H1 (cell line): ENCODE data around the gene BATF3. TPM values are rescaled to one million over a fixed set of nuclear protein-coding genes. Genes with fewer than 3 reads are reported as not detected.

ENCODE experiments used
- CTCF ChIA-PET: fragments of 300-600 bp; sonication (Branson Sonifier 250); formaldehyde crosslinking; loops from one replicate; lab custom pipeline; 2021; ENCODE audit not compliant: partially characterized antibody; lab: Charles Lee
- POLR2A ChIA-PET: fragments of 300-600 bp; sonication (Branson Sonifier 250); formaldehyde crosslinking; loops from one replicate; lab custom pipeline; 2021; ENCODE audit warnings: inconsistent platforms; ENCODE audit not compliant: partially characterized antibody; lab: Charles Lee
- DNase-seq, 2 experiments: peaks; one replicate each; pipeline versions ENCODE4 v3.0.0 to v3.0.0-alpha.2; 2010 to 2022; ENCODE audit warnings: low spot score in 2 of 2, low read depth in 1 of 2, mixed read lengths in 1 of 2
- FAIRE-seq: peaks from 2 replicates; lab custom pipeline; 2011; peaks lifted over from hg19 to GRCh38; lab: Jason Lieb, UNC
- H2AFZ ChIP-seq: 2 replicates; pipeline ENCODE4 v1.8.1; 2012; ENCODE audit warnings: low read length, inconsistent platforms
- H2AK5ac ChIP-seq: 2 replicates; pipeline ENCODE4 v1.6.1; 2013; ENCODE audit warnings: low read depth, low read length
- H2BK120ac ChIP-seq: replicated peaks from 2 replicates; pipeline ENCODE3; 2013; ENCODE audit warnings: low read depth, low read length, inconsistent platforms
- H2BK12ac ChIP-seq: 2 replicates; pipeline ENCODE4 v1.6.1; 2013; ENCODE audit warnings: low read depth, low read length
- H2BK15ac ChIP-seq: 2 replicates; pipeline ENCODE4 v1.6.1; 2013; ENCODE audit warnings: low read length
- H2BK20ac ChIP-seq: 2 replicates; pipeline ENCODE4 v1.6.1; 2013; ENCODE audit warnings: low read length
- H2BK5ac ChIP-seq: 2 replicates; pipeline ENCODE4 v1.6.1; 2013; ENCODE audit warnings: low read depth, low read length
- H3K14ac ChIP-seq: 2 replicates; pipeline ENCODE4 v1.6.1; 2013; ENCODE audit warnings: inconsistent platforms; ENCODE audit not compliant: insufficient read length
- H3K18ac ChIP-seq: 2 replicates; pipeline ENCODE4 v1.6.1; 2013; ENCODE audit warnings: low read length; ENCODE audit errors: extremely low read depth
- H3K23ac ChIP-seq: 2 replicates; pipeline ENCODE4 v1.6.1; 2013; ENCODE audit warnings: inconsistent platforms; ENCODE audit not compliant: insufficient read length
- H3K23me2 ChIP-seq: 2 replicates; pipeline ENCODE4 v1.6.1; 2013; ENCODE audit warnings: low read depth, low read length
- H3K27ac ChIP-seq: 2 replicates; pipeline ENCODE4 v1.6.1; 2011; ENCODE audit warnings: low read depth, low read length, inconsistent platforms
- H3K27me3 ChIP-seq, 4 experiments: replicated peaks in 1 of 4; 1 replicate in 1 of 4; 2 replicates in 3 of 4; pipeline versions ENCODE4 v1.6.1 to v1.8.1; 2011 to 2013; ENCODE audit warnings: low read length in 3 of 4, mild to moderate bottlenecking in 3 of 4, inconsistent platforms in 2 of 4, mixed read lengths in 2 of 4, moderate library complexity in 1 of 4; ENCODE audit not compliant: control insufficient read depth in 3 of 4, insufficient read depth in 3 of 4; ENCODE audit errors: extremely low read depth in 1 of 4
- H3K36me3 ChIP-seq, 4 experiments: 2 replicates each; pipeline versions ENCODE4 v1.6.1 to v1.8.1; 2011 to 2013; ENCODE audit warnings: mild to moderate bottlenecking in 4 of 4, low read length in 3 of 4, moderate library complexity in 2 of 4, control low read depth in 1 of 4, inconsistent platforms in 1 of 4; ENCODE audit not compliant: insufficient read depth in 4 of 4, control insufficient read depth in 2 of 4
- H3K4ac ChIP-seq: replicated peaks from 2 replicates; pipeline ENCODE3; 2013; ENCODE audit warnings: low read length, low read depth, mixed read lengths, inconsistent platforms; ENCODE audit not compliant: insufficient read length
- H3K4me1 ChIP-seq, 4 experiments: replicated peaks in 1 of 4; 1 replicate in 1 of 4; 2 replicates in 3 of 4; pipeline versions ENCODE4 v1.6.1 to v1.8.1; 2011 to 2013; ENCODE audit warnings: low read length in 3 of 4, inconsistent platforms in 2 of 4, mixed read lengths in 1 of 4; ENCODE audit not compliant: insufficient read depth in 4 of 4, control insufficient read depth in 3 of 4
- H3K4me2 ChIP-seq, 2 experiments: 2 replicates each; pipeline versions ENCODE4 v1.6.1 to v1.8.1; 2011 to 2013; ENCODE audit warnings: low read depth in 2 of 2, low read length in 2 of 2, control low read depth in 1 of 2, inconsistent platforms in 1 of 2, mild to moderate bottlenecking in 1 of 2; ENCODE audit not compliant: insufficient read depth in 1 of 2
- H3K4me3 ChIP-seq, 4 experiments: fragments of 200-600, 300-600 bp in 1 of 4; sonication (generic), shearing (Covaris generic), sonication (Bioruptor Twin) in 1 of 4; 2 replicates each; pipeline versions ENCODE4 v1.5.1 to v1.8.1; 2011 to 2016; ENCODE audit warnings: low read length in 4 of 4, low read depth in 3 of 4, control low read depth in 2 of 4, inconsistent platforms in 2 of 4, mild to moderate bottlenecking in 2 of 4, mixed read lengths in 1 of 4, moderate library complexity in 1 of 4; ENCODE audit not compliant: insufficient read depth in 2 of 4; ENCODE audit errors: extremely low read depth in 1 of 4
- H3K56ac ChIP-seq: replicated peaks from 2 replicates; pipeline ENCODE3; 2013; ENCODE audit warnings: low read depth, mild to moderate bottlenecking, mixed read lengths, low read length, inconsistent platforms; ENCODE audit not compliant: insufficient read length
- H3K79me1 ChIP-seq: 2 replicates; pipeline ENCODE4 v1.6.1; 2013; ENCODE audit warnings: low read depth, low read length, control low read depth
- H3K79me2 ChIP-seq, 2 experiments: 2 replicates each; pipeline versions ENCODE4 v1.6.1 to v1.8.1; 2012 to 2013; ENCODE audit warnings: low read length in 2 of 2, mild to moderate bottlenecking in 2 of 2, inconsistent platforms in 1 of 2; ENCODE audit not compliant: insufficient read depth in 2 of 2, control insufficient read depth in 1 of 2
- H3K9ac ChIP-seq, 4 experiments: replicated peaks in 1 of 4; 1 replicate in 1 of 4; 2 replicates in 3 of 4; pipeline versions ENCODE4 v1.6.1 to v1.8.1; 2011 to 2013; ENCODE audit warnings: low read depth in 3 of 4, low read length in 3 of 4, control low read depth in 2 of 4, mild to moderate bottlenecking in 2 of 4, moderate library complexity in 2 of 4, inconsistent platforms in 1 of 4; ENCODE audit errors: extremely low read depth in 1 of 4
- H3K9me3 ChIP-seq, 2 experiments: 2 replicates each; pipeline versions ENCODE4 v1.6.1 to v1.8.1; 2012 to 2013; ENCODE audit warnings: mild to moderate bottlenecking in 2 of 2, moderate library complexity in 2 of 2, control low read depth in 1 of 2, inconsistent platforms in 1 of 2, low read depth in 1 of 2, low read length in 1 of 2, mixed read lengths in 1 of 2; ENCODE audit not compliant: insufficient read depth in 2 of 2
- H4K20me1 ChIP-seq, 2 experiments: replicated peaks in 1 of 2; 2 replicates each; pipeline versions ENCODE3 to v1.8.1; 2011 to 2013; ENCODE audit warnings: inconsistent platforms in 2 of 2, low read length in 2 of 2, mild to moderate bottlenecking in 1 of 2; ENCODE audit not compliant: insufficient read depth in 2 of 2, control insufficient read depth in 1 of 2
- H4K5ac ChIP-seq: 2 replicates; pipeline ENCODE4 v1.6.1; 2013; ENCODE audit warnings: low read length, low read depth, mixed read lengths, inconsistent platforms; ENCODE audit not compliant: insufficient read length
- H4K8ac ChIP-seq: 2 replicates; pipeline ENCODE4 v1.8.0; 2013; ENCODE audit warnings: mild to moderate bottlenecking, moderate library complexity, low read length, inconsistent platforms; ENCODE audit not compliant: insufficient read depth; ENCODE audit errors: extremely low read depth
- H4K91ac ChIP-seq: replicated peaks from 2 replicates; pipeline ENCODE3; 2013; ENCODE audit warnings: low read length, mixed read lengths, inconsistent platforms; ENCODE audit not compliant: insufficient read length
- CBX5 ChIP-seq: fragments of 300-800, 300-1000 bp; sonication (generic); IDR thresholded peaks from 2 replicates; pipeline ENCODE4 v1.7.1; 2016; ENCODE audit warnings: antibody characterized with exemption, low read length, low read depth
- CHD2 ChIP-seq: IDR thresholded peaks from 2 replicates; pipeline ENCODE4 v1.6.1; 2012; ENCODE audit warnings: low read length, improper control_type of control experiment
- EGR1 ChIP-seq: IDR thresholded peaks from 2 replicates; pipeline ENCODE4 v1.6.1; 2011; ENCODE audit warnings: low read depth, low read length, borderline replicate concordance
- JUN ChIP-seq: IDR thresholded peaks from 2 replicates; pipeline ENCODE4 v1.6.1; 2011; ENCODE audit warnings: low read depth, mild to moderate bottlenecking, improper control_type of control experiment, low read length
- PHF8 ChIP-seq: fragments of 200-600 bp; sonication (generic); conservative IDR thresholded peaks from 2 replicates; pipeline ENCODE4 v1.7.1; 2012; ENCODE audit warnings: low read depth, mild to moderate bottlenecking, inconsistent platforms, low read length, moderate library complexity
- RAD21 ChIP-seq, 2 experiments: IDR thresholded peaks in 1 of 2; conservative IDR thresholded peaks in 1 of 2; 2 replicates each; pipeline ENCODE4 v1.6.1; 2011; ENCODE audit warnings: low read depth in 2 of 2, low read length in 2 of 2, improper control_type of control experiment in 1 of 2, inconsistent platforms in 1 of 2, mild to moderate bottlenecking in 1 of 2, moderate library complexity in 1 of 2
- SP1 ChIP-seq: IDR thresholded peaks from 2 replicates; pipeline ENCODE4 v1.6.1; 2011; ENCODE audit warnings: low read depth, low read length
- SP2 ChIP-seq: IDR thresholded peaks from 2 replicates; pipeline ENCODE4 v1.6.1; 2012; ENCODE audit warnings: mild to moderate bottlenecking, low read length, inconsistent platforms
- SRF ChIP-seq: IDR thresholded peaks from 2 replicates; pipeline ENCODE4 v1.6.1; 2011; ENCODE audit warnings: mild to moderate bottlenecking, low read depth, low read length, moderate library complexity
- TBP ChIP-seq: IDR thresholded peaks from 2 replicates; pipeline ENCODE4 v1.6.1; 2011; ENCODE audit warnings: low read depth, low read length, improper control_type of control experiment
- WGBS, 2 experiments: shearing (Covaris generic) in 1 of 2; methylation state at CpG; one replicate each; pipeline versions ENCODE4 v1.1.6 to v1.1.7; 2013 to 2015; ENCODE audit warnings: low lambda C conversion rate in 2 of 2, mixed read lengths in 2 of 2, inconsistent platforms in 1 of 2, low coverage in 1 of 2, missing lambda C conversion rate in 1 of 2; ENCODE audit not compliant: insufficient replicate concordance in 2 of 2, insufficient coverage in 1 of 2, insufficient read length in 1 of 2; ENCODE audit errors: extremely low coverage in 1 of 2, missing lambda C conversion rate in 1 of 2; 5-methylcytosine and 5-hydroxymethylcytosine counted together
- polyA plus RNA-seq, 7 experiments: library from polyadenylated mRNA; depleted of rRNA in 3 of 7; stranded (reverse) in 5 of 7; unstranded in 2 of 7; fragments of >200 nt in 5 of 7; fragments of 200-250 nt in 2 of 7; gene quantifications; 1 replicate in 5 of 7; 2 replicates in 1 of 7; 4 replicates in 1 of 7; pipeline versions ENCODE4 v1.2.1 to v1.2.3, GENCODE V29; 2011 to 2013; ENCODE audit warnings: missing spikeins in 2 of 7, mixed read lengths in 2 of 7
- total RNA-seq: library from RNA; stranded (reverse); fragmentation: NEBNext Ultra II Directional; extraction: Animal tissue kit (Norgen Biotek cat#: 25700); gene quantifications from 2 replicates; pipeline ENCODE4 v1.2.1, GENCODE V29; 2021
- TF ChIP-seq, protein P1 (sequence below): IDR thresholded peaks from 2 replicates; pipeline ENCODE4 v1.6.1; 2011; ENCODE audit warnings: low read length, improper control_type of control experiment

BATF3 gene
- total and polyA plus RNA-seq, 2 of the 8 experiments (the other 6 are each of a cell fraction or from before 2014, with no cell fraction given): 6.3 TPM

GRCh38 chr1:212689758-212690529 is 9.7 kb downstream of the BATF3 start:
- Histone ChIP-seq H2AK5ac (peak overlapping the region; percentile 94), H4K5ac (no peak overlapping the region), H3K14ac (no peak overlapping the region), H3K36me3 (no peaks in the 10 kb centered on the region), H3K27ac (no peak overlapping the region), H4K20me1 (peaks cover 0 to 4% of the 10 kb centered on the region in 2 experiments), H3K4me1 (peaks cover 0 to 9% (median 1%) of the 10 kb centered on the region in 4 experiments; a peak in 4 of 7 replicates), H3K4me2 (no peak overlapping the region; a peak in 1 of 4 replicates), H2BK15ac (peak overlapping the region; percentile 95), H3K4ac (no peak overlapping the region), H3K9ac (peak overlapping the region in 1 of 4 experiments; percentile 47; a peak in 2 of 7 replicates), H3K18ac (no peak overlapping the region), H4K91ac (peak overlapping the region; percentile 71), H2BK12ac (peak overlapping the region; percentile 78; the same call in 1 of the 2 replicates), H3K23me2 (peaks cover 5% of the 10 kb centered on the region; the same call in 1 of the 2 replicates), H2BK20ac (0 out of 2 replicates have a peak overlapping the region, but pooled peaks have one; percentile 21), H3K9me3 (no peaks in the 10 kb centered on the region), H3K27me3 (no peaks in the 10 kb centered on the region; a peak in 1 of 7 replicates), H3K79me2 (no peaks in the 10 kb centered on the region), H2AFZ (no peak overlapping the region), H2BK120ac (no peak overlapping the region), H3K4me3 (no peak overlapping the region), H3K23ac (no peak overlapping the region), H3K56ac (peak overlapping the region; percentile 25), H4K8ac (no peak overlapping the region; the same call in 1 of the 2 replicates), H3K79me1 (no peaks in the 10 kb centered on the region), H2BK5ac (peak overlapping the region; percentile 60; the same call in 1 of the 2 replicates)
- POLR2A ChIA-PET: interaction anchor here (0.8 to 1.6 kb wide), 4 partner anchors 11 to 226 kb away, joined by 3 to 6 read pairs (median 4); partner anchors contain the start of gene ATF3
- DNase-seq (no peak), FAIRE-seq (no peak)
- CTCF ChIA-PET: interaction anchor here (0.7 to 2.8 kb wide), 11 partner anchors 12 to 264 kb away, joined by 3 to 9 read pairs (median 4); no protein-coding TSS in a partner anchor
- WGBS, 2 experiments: 80 to 96% methylated on average over 3 to 12 of the region's 12 CpGs
- TF ChIP-seq RAD21 (IDR thresholded peaks at IDR 0.05 in 1 of 2, conservative IDR thresholded peaks at IDR 0.05 in 1 of 2; ENCODE audit: low read depth in 2 of 2, low read length in 2 of 2) (no peak), EGR1 (no peak), SP1 (no peak), TBP (no peak), CBX5 (no peak), SP2 (no peak), PHF8 (no peak), SRF (no peak), JUN (no peak), CHD2 (no peak)
- TF ChIP-seq, protein P1, sequence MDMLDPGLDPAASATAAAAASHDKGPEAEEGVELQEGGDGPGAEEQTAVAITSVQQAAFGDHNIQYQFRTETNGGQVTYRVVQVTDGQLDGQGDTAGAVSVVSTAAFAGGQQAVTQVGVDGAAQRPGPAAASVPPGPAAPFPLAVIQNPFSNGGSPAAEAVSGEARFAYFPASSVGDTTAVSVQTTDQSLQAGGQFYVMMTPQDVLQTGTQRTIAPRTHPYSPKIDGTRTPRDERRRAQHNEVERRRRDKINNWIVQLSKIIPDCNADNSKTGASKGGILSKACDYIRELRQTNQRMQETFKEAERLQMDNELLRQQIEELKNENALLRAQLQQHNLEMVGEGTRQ: no peak
